Thymus (tissue), 11 donors: Measurements from ENCODE around the gene CLIP2. TPM values are rescaled to one million over a fixed set of nuclear protein-coding genes. Genes with fewer than 3 reads are reported as not detected.

ENCODE experiments used
- DNase-seq, 9 donors: peaks; one replicate each; pipeline ENCODE4 v3.0.0-alpha.2; 2013; ENCODE audit warnings: low spot score in 9 of 9, low read depth in 6 of 9, missing footprints in 1 of 9
- H3K27ac ChIP-seq, 2 donors: one replicate each; pipeline ENCODE4 v1.5.1; 2013; ENCODE audit warnings: control low read depth in 1 of 2, low read depth in 1 of 2, low read length in 1 of 2, mild to moderate bottlenecking in 1 of 2, moderate library complexity in 1 of 2
- H3K27me3 ChIP-seq, 2 donors: one replicate each; pipeline ENCODE4 v1.5.1; 2013; ENCODE audit warnings: low read length in 1 of 2; ENCODE audit not compliant: control insufficient read depth in 2 of 2, insufficient read depth in 1 of 2
- H3K36me3 ChIP-seq, 2 donors: one replicate each; pipeline ENCODE4 v1.5.1; 2013; ENCODE audit warnings: low read length in 1 of 2, mild to moderate bottlenecking in 1 of 2, moderate library complexity in 1 of 2; ENCODE audit not compliant: control insufficient read depth in 2 of 2, insufficient read depth in 2 of 2
- H3K4me1 ChIP-seq, 2 donors: one replicate each; pipeline ENCODE4 v1.5.1; 2013; ENCODE audit warnings: low read length in 2 of 2; ENCODE audit not compliant: control insufficient read depth in 2 of 2, insufficient read depth in 2 of 2
- H3K4me3 ChIP-seq, 2 donors: one replicate each; pipeline ENCODE4 v1.5.1; 2013; ENCODE audit warnings: low read length in 2 of 2, control low read depth in 1 of 2, mild to moderate bottlenecking in 1 of 2
- H3K9me3 ChIP-seq, 2 donors: one replicate each; pipeline ENCODE4 v1.5.1; 2013; ENCODE audit warnings: low read length in 1 of 2, mild to moderate bottlenecking in 1 of 2; ENCODE audit not compliant: control insufficient read depth in 2 of 2, insufficient read depth in 1 of 2
- WGBS: extraction: QIAGEN DNeasy Blood & Tissue Kit; methylation state at CpG from one replicate; pipeline ENCODE4 v1.1.7; 2013; 5-methylcytosine and 5-hydroxymethylcytosine counted together
- polyA plus RNA-seq: library from polyadenylated mRNA; stranded (reverse); fragments of 200-250 nt; gene quantifications from one replicate; pipeline ENCODE4 v1.2.3, GENCODE V29; 2013
- total RNA-seq: library from RNA; stranded (reverse); fragments of 120-200 nt; gene quantifications from one replicate; pipeline ENCODE4 v1.2.4, GENCODE V29; 2013
- donor health status: healthy.

Gene CLIP2
- total and polyA plus RNA-seq, 2 donors, result 5.2 to 5.6 TPM

DNA sequence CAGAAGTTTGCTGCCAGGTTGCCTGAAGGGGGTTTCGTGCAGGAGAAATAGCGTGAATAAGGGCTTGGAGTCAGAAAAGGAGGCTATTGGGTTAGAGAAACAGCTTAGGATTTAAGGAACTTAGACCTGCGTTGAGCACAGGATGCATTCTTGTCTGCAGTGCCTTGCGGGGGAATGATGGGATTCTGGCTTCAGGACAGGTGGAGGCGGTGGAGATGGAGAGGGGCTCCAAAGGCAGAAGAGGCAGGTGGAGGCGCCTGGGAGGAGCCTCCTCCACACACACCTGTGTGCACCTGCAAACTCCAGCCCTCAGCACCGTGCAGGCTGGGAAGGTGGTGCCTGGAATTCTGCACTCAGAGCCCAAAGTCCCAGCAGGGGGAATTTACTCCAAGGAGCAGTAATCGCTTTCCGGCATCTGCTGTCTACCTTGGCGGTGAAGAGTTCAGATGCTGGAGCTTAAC is 1.8 kb downstream of the CLIP2 start:
- peaks cover 5 to 28% of the 10 kb centered on the region in 2 donors for H3K4me1 ChIP-seq
- no peaks in the 10 kb centered on the region for H3K9me3 ChIP-seq
- H3K27ac ChIP-seq, result no peak overlapping the region
- no peaks in the 10 kb centered on the region for H3K36me3 ChIP-seq
- peaks cover 0 to 39% of the 10 kb centered on the region in 2 donors for H3K27me3 ChIP-seq
- no peak for DNase-seq
- H3K4me3 ChIP-seq, result no peak overlapping the region
- 81% methylated on average over 10 of the region's 10 CpGs for WGBS

DNA sequence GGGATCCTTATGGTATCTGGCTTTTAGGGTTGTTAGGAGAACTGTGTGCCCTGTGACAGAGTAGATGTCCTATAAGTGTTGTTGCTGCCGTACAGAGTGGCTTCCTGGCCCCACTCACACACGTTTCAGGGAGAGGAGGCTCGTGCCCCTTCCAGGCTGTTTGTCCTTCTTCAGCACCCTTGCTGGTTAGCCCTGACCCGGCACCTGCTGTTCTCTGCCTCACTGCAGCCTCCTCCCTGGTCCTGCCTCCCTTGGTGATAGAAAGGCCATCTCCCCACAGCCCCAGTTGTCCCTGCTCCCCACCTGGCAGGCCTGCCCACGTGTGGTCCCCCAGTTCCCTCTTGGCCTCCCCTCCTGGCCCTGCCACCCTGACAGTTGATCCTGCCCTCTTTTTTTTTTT is 2.3 kb downstream of the CLIP2 start:
- H3K4me3 ChIP-seq, result no peak overlapping the region
- no peak for DNase-seq
- peaks cover 5 to 28% of the 10 kb centered on the region in 2 donors for H3K4me1 ChIP-seq
- H3K27ac ChIP-seq, result no peak overlapping the region
- H3K27me3 ChIP-seq, result peaks cover 0 to 39% of the 10 kb centered on the region in 2 donors
- no peaks in the 10 kb centered on the region for H3K36me3 ChIP-seq
- H3K9me3 ChIP-seq, result no peaks in the 10 kb centered on the region
- WGBS, result 90% methylated on average over 5 of the region's 5 CpGs

DNA sequence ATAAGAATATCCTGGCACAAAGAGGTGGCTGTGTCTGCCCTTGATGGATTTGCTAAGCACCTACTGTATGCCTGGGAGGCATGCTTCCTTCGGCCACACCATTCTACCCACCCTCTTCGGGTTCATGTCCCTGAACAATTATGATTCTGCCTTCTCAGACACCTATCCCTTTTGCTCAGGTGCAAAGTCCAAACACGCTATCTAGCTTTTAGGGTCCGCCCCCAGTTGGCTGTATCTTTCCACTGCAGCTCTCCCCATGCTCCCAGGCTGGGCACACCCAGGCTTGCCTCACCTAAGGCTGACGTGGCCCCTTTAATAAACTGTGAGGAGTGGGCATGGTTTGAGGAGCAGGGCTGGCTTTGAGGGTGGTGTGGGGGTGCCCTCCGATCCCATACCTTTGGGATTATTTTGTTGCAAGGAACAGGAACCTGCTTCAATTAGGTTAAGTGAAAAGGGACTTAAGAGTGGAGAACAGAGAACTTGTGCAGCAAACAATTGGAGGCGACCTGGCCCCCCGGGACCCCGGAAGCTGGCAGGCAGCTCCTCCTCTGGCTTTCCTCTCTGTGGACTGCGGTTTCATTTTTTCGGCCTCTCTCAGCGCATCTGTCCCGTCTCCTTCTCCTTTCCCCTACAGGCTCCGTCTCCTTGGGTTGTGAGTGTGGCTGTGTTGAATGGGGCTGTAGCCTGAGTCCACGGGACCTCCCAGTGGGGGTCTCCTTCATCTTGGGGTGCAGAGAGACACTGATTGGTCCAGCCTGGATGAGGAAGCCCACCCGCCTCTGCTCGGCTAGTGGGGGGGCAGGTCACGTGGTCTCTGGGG is 3.8 kb downstream of the CLIP2 start:
- H3K27me3 ChIP-seq, result peaks cover 0 to 36% of the 10 kb centered on the region in 2 donors
- H3K9me3 ChIP-seq, result peaks cover 0 to 5% of the 10 kb centered on the region in 2 donors
- no peak overlapping the region for H3K4me3 ChIP-seq
- WGBS, result 86% methylated on average over 18 of the region's 18 CpGs
- H3K4me1 ChIP-seq, result peaks cover 5 to 28% of the 10 kb centered on the region in 2 donors
- H3K27ac ChIP-seq, result no peak overlapping the region
- DNase-seq, result no peak
- no peaks in the 10 kb centered on the region for H3K36me3 ChIP-seq

DNA sequence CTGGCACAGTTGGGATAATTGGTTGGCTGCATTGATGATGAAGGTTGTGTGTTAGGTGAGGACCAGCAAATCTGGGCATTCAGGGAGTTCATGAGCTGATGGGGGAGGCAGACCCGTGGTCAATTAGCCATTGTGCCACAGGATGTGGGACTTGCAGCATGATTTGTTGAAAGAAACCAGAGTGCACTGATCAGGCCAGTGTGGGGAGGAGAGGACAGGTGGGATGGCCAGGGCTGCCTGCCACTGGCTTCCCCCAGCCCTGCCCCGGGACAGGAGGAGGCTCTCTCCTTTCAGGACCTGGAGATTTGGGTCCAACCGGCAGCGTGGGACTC is 4.3 kb downstream of the CLIP2 start:
- H3K36me3 ChIP-seq, result no peaks in the 10 kb centered on the region
- peaks cover 5 to 23% of the 10 kb centered on the region in 2 donors for H3K4me1 ChIP-seq
- peaks cover 0 to 30% of the 10 kb centered on the region in 2 donors for H3K27me3 ChIP-seq
- WGBS, result 81% methylated on average over 4 of the region's 4 CpGs
- DNase-seq, result no peak
- no peak overlapping the region for H3K27ac ChIP-seq
- H3K4me3 ChIP-seq, result no peak overlapping the region
- H3K9me3 ChIP-seq, result peaks cover 0 to 5% of the 10 kb centered on the region in 2 donors

GRCh38 chr7:74294191-74294998 is 5.2 kb downstream of the CLIP2 start:
- peaks cover 0 to 25% of the 10 kb centered on the region in 2 donors for H3K27me3 ChIP-seq
- H3K4me3 ChIP-seq, result no peak overlapping the region
- 95% methylated on average over 17 of the region's 17 CpGs for WGBS
- DNase-seq, result no peak
- H3K27ac ChIP-seq, result no peak overlapping the region
- no peaks in the 10 kb centered on the region for H3K36me3 ChIP-seq
- peaks cover 0 to 17% of the 10 kb centered on the region in 2 donors for H3K4me1 ChIP-seq
- H3K9me3 ChIP-seq, result peaks cover 0 to 5% of the 10 kb centered on the region in 2 donors

DNA sequence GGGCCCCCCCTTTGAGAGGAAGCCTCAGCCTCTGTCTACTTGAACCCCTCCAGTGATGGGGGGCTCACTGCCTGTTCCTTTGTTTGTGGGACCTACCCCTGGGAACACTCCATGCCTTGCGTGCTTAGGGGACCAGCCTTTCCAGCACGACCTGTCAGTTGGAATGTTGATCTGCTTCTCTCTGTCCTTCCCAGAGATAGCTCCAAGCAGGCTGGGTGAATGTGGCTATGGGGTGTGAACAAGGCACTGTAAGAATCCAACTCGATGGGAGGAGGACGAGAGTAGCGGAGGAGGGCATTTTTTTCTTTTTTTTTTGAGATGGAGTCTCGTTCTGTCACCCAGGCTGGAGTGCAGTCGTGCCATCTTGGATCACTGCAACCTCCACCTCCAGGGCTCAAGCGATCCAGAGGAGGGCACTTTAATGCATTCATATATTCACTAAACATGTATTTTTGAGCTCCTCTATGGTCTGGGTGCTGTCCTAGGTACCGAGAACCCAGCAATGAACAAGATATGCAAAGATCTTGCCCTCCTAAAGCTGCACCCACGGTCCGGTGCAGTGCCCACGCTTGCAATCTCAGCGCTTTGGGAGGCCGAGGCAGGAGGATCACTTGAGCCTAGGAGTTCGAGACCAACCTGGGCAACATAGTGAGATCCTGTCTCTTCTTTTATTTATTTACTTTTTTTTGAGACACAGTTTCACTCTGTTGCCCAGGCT is 8.5 kb downstream of the CLIP2 start:
- H3K4me3 ChIP-seq, result no peak overlapping the region
- no peaks in the 10 kb centered on the region for H3K36me3 ChIP-seq
- WGBS, result 96% methylated on average over 15 of the region's 15 CpGs
- H3K9me3 ChIP-seq, result peaks cover 0 to 5% of the 10 kb centered on the region in 2 donors
- H3K4me1 ChIP-seq, result peaks cover 0 to 4% of the 10 kb centered on the region in 2 donors
- no peak overlapping the region for H3K27ac ChIP-seq
- DNase-seq, result no peak
- H3K27me3 ChIP-seq, result peaks cover 0 to 2% of the 10 kb centered on the region in 2 donors

GRCh38 chr7:74299401-74299800 is 10.2 kb downstream of the CLIP2 start:
- DNase-seq, result no peak
- WGBS, result 95% methylated on average over 8 of the region's 8 CpGs
- Histone ChIP-seq H3K4me3 (no peak overlapping the region), H3K9me3 (peaks cover 0 to 5% of the 10 kb centered on the region in 2 donors), H3K27ac (no peak overlapping the region), H3K4me1 (no peaks in the 10 kb centered on the region), H3K36me3 (no peaks in the 10 kb centered on the region), H3K27me3 (no peaks in the 10 kb centered on the region)

DNA sequence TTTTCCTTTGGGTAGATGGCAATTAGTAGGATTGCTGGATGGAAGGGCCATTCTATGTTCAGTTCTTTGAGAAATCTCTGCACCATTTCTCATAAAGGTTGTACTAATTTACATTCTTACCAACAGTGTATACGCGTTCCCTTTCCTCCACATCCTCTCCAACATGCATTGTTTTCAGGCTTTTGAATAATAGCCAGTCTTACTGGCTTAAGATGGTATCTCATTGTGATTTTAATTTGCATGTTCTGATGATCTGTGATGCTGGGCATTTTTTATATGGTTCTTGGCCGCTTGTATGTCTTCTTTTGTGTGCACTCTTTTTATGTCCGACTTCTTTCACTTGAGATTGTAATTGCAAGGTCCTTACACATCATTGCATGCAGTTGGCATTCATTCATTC is 11.7 kb downstream of the CLIP2 start:
- 98% methylated on average over 4 of the region's 4 CpGs for WGBS
- H3K27me3 ChIP-seq, result no peaks in the 10 kb centered on the region
- no peak for DNase-seq
- no peaks in the 10 kb centered on the region for H3K36me3 ChIP-seq
- H3K27ac ChIP-seq, result no peak overlapping the region
- peaks cover 0 to 5% of the 10 kb centered on the region in 2 donors for H3K9me3 ChIP-seq
- no peak overlapping the region for H3K4me3 ChIP-seq
- peaks cover 0 to 1% of the 10 kb centered on the region in 2 donors for H3K4me1 ChIP-seq
